GM19468 (cell line): ENCODE data around the gene IL2RA.
"Not testable (repeated sequence)": the region's sequence is repeated elsewhere in the genome, so short reads cannot be mapped to it uniquely, and the experiment has no call there.

Experiments
- ATAC-seq: cut with Tn5 transposase; IDR thresholded peaks from one replicate; pipeline ENCODE4 v1.9.1; 2021; ENCODE audit warnings: mild to moderate bottlenecking, moderate library complexity, moderate number of reproducible peaks; ENCODE audit not compliant: unreplicated experiment; ENCODE audit errors: extremely low read depth

Gene IL2RA

GRCh38 chr10:6044751-6045313, 17.3 kb downstream of the IL2RA start:
- no peak for ATAC-seq

GRCh38 chr10:6044060-6044459, 18.1 kb downstream of the IL2RA start:
- ATAC-seq, result no peak

DNA sequence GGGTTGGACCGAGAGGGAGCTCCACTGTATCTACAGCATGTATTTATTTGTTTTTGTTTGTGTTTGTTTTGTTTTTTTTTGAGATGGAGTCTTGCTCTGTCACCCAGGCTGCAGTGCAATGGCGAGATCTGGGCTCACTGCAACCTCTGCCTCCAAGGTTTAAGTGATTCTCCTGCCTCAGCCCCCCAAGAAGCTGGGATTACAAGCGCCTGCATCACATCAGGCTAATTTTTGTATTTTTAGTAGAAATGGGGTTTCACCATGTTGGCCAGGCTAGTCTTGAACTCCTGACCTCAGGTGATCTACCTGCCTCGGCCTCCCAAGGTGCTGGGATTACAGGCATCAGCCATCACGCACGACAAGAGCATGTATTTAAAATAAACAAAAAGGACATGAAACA, 18.8 kb downstream of the IL2RA start:
- not testable (repeated sequence) for ATAC-seq

DNA sequence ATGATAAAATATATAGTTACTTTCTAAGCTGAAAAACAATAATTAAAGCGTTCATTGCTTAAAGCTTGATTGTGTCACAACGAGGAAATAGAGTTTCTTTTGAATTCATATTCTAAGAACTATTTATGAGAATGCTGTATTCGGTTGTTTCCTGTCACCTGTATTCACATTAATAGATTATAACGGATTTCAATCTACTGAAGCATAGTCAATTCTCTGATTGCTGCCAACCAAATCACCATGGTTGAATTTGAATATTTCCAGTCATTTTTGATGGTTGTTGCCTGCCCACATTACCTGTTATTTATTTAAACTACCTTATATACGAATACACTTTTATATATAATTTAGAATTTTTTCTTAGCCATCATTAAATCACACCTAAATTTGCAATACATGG, 22.0 kb downstream of the IL2RA start:
- ATAC-seq, result no peak

DNA sequence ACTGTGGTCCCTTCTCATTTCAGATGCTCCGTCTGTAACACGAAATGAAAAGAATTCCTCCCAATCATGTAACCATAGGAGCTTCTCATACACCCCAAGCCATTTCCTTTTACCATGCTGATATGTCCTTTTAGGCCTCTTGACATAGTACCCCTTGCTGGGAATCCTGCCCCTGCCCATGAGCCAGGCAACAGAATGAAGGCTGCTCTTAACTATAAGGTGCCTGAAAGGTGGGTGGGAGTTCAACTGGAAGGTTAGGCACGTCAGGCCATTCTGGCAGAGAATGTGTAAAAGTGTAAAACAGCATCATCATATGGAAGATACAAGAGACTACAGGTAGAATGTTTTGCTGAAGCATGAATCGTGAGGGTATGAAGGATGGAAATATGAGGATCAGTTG, 22.5 kb downstream of the IL2RA start:
- no peak for ATAC-seq

- no peak for ATAC-seq
These were observed 24.0 kb downstream of the IL2RA start for GRCh38 chr10:6038071-6038631.

DNA sequence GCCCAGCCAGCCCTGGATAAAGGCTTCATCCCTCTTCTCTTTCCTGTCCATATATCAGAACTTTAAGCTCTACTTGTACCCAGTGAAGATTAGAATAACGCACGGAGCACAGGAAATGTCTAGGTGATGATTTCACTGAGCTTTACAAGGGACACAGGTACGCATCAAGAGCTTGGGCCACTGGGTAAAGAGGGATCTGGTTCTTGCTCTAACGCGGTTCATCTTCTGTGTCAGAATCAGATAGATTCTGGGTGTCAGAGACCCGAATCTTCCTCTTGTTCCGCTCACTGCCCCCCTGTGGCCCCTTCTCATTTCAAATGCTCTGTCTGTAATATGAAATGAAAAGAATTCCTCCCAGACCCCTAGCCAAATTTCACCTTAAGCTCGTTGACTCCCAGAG, 24.7 kb downstream of the IL2RA start:
- ATAC-seq, result no peak

DNA sequence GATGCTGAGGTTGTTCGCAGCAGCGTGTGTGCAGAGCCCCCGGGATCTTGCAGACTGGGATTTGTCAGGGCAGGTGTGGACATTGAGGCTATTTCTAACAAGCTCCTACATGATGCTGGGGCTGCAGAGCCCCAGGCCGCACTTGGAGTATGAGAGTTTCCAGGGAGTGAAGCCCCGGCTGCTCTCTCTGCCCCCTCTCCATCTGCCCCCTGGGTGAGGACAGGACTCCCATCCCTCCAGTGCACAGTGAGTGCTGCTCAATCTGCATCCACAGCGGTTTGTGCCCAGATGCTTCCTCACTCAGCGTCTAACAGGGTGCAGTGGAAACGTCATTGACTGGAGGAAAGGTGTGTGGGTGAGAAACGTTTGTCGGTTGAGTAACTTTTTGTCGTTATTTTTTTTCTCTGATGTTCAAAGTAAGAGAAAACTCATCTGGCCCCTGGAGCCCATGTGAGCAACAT, 25.3 kb downstream of the IL2RA start:
- no peak for ATAC-seq

- ATAC-seq, result no peak
These were observed 26.1 kb downstream of the IL2RA start for GRCh38 chr10:6035931-6036575.

DNA sequence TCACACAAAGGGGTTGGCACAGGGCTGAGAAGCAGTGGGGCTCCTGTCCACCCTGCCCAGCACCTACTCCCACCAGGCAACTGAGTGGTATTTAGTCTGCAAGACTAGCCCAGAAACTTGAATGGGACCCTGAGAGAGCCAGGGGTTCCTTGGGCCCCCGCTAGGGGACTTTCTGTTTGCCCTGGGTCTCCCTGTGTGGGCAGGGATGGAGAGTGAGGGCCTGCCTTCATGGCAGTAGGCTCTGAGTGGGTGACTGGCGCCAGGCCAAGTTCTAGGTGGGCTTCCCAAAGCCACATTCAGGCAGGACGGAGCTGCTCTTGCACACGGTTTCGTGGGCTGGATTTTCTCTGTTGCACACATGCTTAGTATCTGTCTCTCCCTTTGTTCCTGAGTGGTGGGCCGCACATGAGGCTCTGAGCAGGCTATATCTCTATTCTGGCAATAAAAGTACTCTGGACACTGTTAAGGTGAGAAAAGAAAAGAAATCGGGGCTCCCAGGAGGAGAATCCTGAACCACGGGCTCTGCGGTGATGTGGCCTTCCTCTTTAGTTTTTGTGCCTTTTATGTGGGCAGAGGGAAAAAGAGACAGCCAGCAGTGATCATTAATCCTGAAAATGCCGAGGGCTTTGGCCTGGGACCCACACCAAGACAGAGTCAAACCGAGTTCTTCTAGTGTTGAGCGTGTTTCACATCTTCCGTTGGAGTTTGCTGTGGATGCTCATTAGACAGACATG, 26.9 kb downstream of the IL2RA start:
- no peak for ATAC-seq

GRCh38 chr10:6034371-6034770, 27.8 kb downstream of the IL2RA start:
- no peak for ATAC-seq

- no peak for ATAC-seq
These were observed 28.2 kb downstream of the IL2RA start for GRCh38 chr10:6033954-6034353.

- ATAC-seq, result no peak
These were observed 31.2 kb downstream of the IL2RA start for GRCh38 chr10:6030940-6031339.

GRCh38 chr10:6030217-6030616, 31.9 kb downstream of the IL2RA start:
- ATAC-seq, result no peak

GRCh38 chr10:6027929-6028328, 34.2 kb downstream of the IL2RA start:
- no peak for ATAC-seq

DNA sequence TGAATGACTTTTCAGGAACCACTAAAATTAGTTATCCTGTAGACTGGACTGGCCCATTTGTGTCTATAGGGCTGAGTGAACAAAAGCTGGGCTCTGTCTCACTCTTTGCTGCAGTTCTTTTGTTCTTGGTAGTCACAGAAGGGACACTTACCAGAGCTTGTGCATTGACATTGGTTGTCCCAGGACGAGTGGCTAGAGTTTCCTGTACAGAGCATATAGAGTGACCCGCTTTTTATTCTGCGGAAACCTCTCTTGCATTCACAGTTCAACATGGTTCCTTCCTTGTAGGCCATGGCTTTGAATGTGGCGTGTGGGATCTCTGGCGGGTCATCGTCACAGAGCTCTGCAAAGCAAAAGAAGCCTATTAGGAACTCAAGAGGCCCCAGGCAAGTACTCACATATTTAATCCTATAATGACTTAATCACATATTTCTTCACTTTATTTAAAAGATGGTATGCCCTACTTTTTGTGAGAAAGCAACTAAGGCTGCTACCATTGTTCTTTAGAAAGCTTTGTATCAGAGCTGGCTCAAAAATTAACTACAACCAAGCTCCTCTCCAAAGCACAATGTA, 36.4 kb downstream of the IL2RA start:
- ATAC-seq, result no peak

GRCh38 chr10:6024334-6024682, 37.9 kb downstream of the IL2RA start:
- ATAC-seq, result no peak

DNA sequence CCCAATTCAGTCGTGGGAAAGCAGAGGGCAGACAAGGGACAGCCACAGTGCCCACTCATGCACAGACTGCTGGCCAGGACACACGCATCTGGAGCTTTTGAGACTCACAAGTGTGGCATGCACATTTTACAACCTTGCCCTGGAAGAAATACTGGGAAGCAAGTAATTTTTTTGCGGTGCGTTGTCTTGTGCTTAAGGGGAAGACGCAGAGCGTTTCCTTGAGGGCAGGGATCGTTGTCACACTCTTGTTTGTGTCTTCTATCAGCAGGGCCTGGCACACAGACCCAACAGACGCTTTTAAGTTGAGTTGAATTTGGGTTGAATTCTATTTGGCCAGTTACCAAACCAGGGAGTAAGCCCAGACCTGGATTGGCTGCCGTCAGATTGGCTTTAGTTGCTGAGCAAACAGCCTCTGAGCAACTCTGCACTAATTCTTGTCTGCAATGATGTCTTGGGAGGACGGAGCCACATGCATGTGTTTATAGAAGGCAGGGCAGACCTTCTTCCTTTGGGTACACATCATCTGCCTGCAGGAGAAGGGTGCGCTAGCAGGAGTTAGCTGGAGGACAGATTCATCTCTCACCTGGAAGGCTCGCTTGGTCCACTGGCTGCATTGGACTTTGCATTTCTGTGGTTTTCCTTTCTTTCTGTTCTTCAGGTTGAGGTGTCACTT, 38.4 kb downstream of the IL2RA start:
- no peak for ATAC-seq

DNA sequence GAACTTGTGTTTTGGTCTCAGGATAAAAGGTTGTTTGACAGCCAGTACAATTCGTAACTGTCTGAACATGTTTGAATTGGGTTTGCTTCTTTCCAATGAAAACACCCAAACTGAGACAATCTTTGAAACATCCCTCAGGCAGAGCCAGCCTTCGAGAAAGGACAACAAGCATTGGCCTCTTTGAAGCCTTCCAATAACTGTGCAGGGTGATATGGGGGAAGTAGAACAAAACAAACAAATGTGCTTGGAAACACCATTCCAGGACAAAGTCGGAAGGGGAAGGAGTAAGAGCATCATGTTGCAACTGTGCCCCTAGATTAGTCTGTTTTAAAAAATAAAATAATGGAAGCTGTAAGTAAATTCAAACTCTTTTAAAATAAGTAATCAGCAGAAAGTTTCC, 39.5 kb downstream of the IL2RA start:
- no peak for ATAC-seq

DNA sequence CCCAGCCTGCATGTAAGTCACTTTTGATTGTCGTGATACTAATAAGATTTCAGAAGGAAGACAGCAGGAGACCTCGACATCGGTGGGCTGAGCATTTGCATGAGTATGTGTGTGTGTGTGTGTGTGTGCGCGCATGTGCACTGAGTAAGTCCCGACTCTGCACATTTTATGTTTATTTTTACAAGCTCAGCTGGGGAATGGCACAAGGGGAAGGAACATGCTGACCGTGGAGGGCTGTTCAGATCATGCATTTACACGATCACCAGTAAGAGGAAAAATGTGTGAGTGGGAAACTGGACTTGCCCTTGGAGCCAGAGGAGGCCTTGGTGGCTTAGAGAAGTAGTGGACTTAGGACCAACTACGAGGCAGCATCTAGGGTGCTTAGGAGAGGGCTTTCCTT, 41.3 kb downstream of the IL2RA start:
- ATAC-seq, result no peak

GRCh38 chr10:6019796-6020195, 42.4 kb downstream of the IL2RA start:
- ATAC-seq, result no peak
